GM18499 (cell line): Measurements from ENCODE around the gene RAG1.

ENCODE experiments used
- ATAC-seq: cut with Tn5 transposase; IDR thresholded peaks from one replicate; pipeline ENCODE4 v1.9.1; 2021; ENCODE audit warnings: moderate number of reproducible peaks; ENCODE audit not compliant: insufficient read depth, unreplicated experiment

RAG1 gene

DNA sequence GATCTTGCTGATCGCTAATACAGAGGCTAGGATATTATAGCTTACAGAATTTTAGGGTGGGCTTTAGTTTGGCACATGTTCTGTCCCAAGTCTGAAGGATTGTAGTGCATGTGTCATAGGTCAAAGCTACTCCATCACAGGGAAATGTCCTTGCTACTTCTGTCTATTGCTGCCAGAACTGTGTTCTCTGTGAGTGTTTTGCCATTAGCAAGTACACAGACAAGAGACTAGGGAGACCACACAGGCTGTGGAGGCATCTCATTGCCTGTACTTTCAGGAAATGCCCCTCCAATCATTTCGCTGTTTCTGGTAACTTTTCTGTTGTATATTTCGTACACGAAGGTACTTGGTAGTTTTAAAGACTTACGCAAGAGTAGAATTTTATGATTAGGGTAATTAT lies 55.7 kb downstream of the RAG1 start:
- ATAC-seq, result no peak

GRCh38 chr11:36627006-36627405 lies 59.2 kb downstream of the RAG1 start:
- ATAC-seq, result no peak

DNA sequence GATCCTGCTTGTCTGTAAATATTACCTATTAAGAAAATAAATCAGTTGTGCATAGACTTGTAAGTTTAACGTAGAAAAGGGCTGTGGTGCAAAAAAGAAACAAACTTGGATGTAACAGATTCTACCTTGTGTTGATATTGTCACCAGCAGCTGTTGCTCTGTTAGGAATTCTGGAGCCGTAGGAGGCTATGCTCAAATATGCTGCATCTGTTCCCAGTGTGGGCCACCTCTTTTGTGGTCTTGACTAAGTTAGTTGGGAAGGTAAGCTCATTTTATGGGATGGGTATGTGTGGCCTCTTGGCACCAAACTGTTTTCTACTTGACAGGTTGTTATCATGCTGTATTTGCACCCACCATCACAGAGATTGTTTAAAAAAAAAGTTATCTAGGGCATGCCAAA lies 59.7 kb downstream of the RAG1 start:
- ATAC-seq, result no peak

- no peak for ATAC-seq
Measured at GRCh38 chr11:36628141-36628540, 60.3 kb downstream of the RAG1 start.

- no peak for ATAC-seq
Measured at GRCh38 chr11:36628765-36629244, 61.0 kb downstream of the RAG1 start.
